ENCODE measurements around the gene FBXW7.

FBXW7 gene

GRCh38 chr4:152334931-152335330 lies 201.0 kb downstream of the FBXW7 start:
- DNase-seq (ENCODE audit: low spot score), result no peak

DNA sequence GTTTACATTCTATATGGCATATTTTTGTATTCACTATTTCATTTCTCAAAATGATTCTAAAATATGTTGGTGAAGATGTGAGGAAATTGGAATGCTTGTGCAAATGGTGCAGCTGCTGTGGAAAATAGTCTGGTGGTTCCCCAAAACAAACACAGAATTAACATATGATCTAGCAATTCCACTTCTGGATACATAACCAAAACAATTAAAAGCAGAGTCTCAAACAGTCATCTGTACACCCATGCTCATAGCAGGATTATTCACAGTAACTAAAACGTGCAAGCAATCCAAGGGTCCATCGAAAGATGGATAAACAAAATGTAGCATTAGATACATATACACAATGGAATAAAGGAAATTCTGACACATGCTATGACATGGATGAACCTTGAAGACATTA lies 204.8 kb downstream of the FBXW7 start:
- no peak for DNase-seq (ENCODE audit: low spot score)

DNA sequence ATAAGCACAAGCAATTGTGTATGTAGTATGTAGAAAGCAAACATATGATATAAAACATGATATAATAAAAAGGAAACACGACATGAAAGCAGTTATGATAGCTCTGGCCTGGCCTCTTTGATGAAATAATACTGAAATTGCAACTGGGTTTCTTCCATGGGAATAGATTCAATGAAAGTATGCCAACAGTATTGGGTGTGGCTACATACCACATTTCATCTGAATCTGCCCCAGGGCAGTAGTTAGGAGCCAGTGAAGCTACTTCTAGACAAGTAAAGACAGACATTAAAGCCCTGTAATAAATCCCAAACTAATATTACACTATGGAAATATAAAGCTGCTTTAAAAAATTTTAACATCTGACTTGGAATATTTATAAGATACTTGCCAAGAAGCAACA lies 207.3 kb downstream of the FBXW7 start:
- no peak for DNase-seq (ENCODE audit: low spot score)

DNA sequence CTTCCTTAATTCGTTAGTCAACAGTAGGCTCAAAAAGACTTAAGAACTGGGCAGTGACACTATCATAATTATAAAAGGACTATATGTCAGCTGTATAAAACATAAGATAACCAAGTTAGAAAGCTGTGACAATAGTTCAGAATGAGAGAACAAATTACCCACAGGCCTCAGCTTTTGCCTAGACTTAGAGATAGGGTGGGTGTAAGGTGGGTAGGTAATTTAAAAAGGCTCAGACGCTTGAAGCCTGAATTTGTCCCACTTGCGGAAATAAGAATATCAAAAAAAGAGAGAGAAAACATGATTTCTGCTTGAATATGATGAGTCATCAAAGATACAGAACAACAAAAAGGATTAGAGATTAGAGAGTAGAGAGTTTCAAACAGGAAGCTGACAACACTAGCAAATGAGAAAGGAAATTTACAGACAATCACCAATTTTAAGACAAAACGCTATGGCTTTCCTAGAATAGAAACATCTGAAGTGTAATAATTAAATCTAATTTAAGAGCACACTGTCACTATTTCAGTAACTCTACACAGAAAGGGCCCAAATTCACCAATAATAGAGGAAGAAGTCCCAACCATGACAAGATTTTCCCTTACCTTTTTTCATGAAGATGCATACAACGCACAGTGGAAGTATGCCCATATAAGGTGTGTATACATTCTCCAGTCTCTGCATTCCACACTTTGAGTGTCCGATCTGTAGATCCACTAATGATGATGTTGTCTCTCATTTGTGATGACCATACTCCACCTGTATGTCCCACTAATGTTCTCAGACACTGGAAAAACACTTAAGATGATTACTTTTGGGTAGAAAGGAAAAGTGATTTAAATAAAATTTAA lies 208.1 kb downstream of the FBXW7 start:
- no peak for DNase-seq (ENCODE audit: low spot score)

DNA sequence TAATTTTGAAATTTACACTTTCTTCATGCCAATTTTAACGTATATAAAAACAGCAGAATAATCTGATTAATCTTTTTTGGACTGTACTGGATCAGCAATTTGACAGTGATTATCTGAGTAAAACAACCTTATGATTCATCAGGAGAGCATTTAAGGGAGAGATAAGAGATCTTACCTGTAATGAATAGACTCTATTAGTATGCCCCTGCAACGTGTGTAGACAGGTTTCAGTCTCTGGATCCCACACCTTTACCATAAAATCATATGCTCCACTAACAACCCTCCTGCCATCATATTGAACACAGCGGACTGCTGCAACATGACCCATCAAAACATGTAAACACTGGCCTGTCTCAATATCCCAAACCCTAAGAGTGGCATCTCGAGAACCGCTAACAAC lies 210.1 kb downstream of the FBXW7 start:
- no peak for DNase-seq (ENCODE audit: low spot score)

DNA sequence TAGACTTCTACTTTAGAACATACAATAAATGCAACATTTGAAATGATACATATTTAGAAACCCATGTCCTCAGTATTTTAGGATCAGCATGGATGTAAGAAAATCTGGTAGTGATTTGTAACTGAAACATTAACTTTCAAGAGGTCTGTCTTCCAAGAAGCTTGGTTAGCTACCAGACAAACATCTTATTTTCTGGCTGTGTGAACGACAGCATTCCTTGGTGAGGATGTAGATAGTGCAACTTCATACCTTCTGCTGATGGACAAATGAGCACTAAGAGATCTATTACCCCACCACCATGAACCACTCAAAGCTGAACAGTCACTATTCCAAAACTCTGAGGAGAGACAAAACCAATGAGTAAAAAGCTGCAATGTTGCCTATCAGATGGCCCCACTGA lies 212.7 kb downstream of the FBXW7 start:
- DNase-seq (ENCODE audit: low spot score), result no peak

- DNase-seq (ENCODE audit: low spot score), result no peak
These were observed 213.2 kb downstream of the FBXW7 start for GRCh38 chr4:152322656-152323055.

DNA sequence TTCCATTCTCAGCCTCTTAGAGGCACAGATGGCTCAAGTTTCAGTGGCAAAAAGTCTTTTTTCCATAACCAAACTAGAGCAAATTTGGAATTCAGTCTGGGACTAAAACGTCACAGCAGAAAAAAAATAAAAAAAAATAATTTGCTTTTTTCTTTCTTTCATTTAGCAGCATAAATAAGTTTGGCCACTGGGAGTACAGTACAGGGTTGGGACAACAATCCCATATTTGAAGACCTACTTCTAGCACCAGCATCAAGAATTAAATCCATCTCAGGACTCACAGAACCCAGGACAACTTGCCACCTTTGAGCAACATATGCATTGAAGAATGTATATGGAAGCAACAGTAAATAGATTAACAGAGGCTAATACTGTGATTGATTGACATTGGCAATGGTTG lies 214.0 kb downstream of the FBXW7 start:
- DNase-seq (ENCODE audit: low spot score), result no peak

DNA sequence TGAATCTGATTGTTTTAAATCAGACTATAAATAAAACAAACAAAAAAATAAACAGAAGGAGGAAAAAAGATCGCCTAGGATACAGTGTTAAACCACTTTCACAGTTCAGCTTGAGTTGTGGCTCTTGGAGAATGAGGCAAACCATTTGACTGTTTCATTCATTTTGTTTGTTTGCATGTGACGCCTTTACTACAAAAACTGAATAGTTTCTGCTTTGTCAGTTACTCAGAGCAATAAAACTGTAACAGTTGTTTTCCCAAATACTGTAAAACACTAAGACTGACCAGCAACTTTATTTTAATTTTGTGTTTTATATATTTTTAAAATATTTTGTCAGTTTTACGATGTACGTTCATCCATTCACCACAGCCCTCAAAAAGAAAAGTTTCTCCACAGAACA lies 214.5 kb downstream of the FBXW7 start:
- no peak for DNase-seq (ENCODE audit: low spot score)

DNA sequence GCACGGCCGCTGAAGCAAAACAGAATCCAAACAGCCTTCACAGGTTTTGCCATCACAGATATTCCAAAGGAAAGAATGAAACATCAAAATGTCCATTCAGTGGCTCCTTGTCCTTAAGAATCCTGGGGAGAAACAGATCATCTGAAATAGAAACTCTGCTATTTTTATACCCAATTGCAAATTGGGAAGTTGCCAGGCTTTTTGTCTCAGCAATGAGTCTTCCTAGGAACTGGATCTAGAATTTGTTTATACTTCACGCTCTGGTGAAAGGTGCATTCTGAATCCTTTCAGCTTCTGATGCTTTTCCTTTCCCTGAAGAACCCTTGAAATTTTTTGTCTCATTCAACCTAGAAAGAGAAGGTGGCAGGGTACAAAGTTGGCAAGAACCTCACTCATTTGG lies 218.9 kb downstream of the FBXW7 start:
- DNase-seq (ENCODE audit: low spot score), result no peak

DNA sequence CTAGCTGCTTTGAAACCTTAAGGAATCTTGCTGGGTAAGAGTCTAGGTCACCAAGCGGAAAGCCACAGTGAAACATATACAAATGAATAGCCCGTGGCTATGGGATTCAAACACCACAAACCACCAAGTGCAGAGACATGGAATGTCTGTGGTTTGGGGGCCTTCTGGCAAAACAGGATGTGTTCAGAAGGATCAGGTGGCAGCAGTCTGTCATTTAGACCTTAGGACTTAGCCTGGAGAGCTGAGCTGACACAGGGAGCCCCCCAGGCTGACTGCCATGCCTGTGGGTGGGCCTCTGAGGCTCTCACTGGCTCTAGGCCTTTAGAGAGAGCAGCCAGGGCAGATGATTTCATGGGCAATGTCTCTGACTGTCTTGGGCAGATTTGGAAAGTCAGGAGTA lies 225.6 kb downstream of the FBXW7 start:
- no peak for DNase-seq (ENCODE audit: low spot score)

DNA sequence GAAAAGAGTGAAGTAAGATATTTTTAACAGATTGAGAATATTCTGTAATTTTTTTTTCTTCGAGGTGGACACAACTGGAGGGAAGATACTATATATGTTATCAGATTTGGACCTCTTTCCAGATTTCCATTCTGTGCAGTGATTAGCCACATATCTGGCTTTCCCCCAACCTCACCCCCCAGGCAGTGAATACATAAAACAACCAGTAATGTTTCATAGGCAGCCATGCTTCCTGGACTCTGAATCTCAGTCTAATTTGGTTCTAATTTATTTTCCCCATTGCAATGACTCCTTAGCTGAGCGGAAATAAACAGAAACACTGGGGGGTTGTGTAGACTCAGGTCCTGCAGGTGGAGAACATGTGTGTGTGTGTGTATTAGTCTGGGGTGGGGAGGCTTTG lies 226.5 kb downstream of the FBXW7 start:
- DNase-seq (ENCODE audit: low spot score), result no peak

DNA sequence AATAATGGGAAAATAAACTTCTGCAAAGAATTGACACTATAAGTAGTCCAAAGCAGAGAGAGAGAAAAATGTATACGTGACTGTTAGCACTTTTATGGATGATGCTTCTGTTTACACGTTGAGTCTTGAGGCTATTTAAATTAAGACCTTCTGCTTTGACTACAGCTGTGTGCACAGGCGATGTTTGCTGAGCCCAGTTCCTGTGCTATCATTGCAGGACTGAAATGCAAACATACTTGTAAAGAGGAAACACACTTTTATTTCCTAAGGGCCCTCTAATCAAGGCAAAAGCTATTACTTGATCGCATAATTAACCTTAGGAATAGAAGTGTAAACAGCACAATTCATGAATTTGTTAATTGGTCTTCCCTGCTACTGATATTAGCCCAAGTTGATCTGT lies 226.9 kb downstream of the FBXW7 start:
- DNase-seq (ENCODE audit: low spot score), result no peak

DNA sequence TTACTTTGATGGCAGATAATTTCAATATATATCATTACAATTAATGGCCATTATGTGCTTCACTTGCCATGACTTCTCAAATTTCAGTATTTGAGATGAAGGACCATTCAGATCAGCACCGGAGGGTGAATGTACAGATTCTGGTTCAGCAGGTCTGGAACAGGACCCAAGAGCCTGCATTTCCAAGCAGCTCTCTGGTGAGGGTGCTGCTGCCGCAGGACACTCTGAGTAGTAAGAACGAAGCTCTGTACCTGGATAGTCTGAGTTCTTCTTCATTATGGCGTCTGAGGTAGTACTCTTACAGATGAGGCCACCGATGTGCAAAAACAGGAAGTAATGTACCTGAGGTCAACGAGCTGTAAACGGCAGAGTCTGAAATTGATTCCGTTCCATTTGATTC lies 228.2 kb downstream of the FBXW7 start:
- DNase-seq (ENCODE audit: low spot score), result no peak

DNA sequence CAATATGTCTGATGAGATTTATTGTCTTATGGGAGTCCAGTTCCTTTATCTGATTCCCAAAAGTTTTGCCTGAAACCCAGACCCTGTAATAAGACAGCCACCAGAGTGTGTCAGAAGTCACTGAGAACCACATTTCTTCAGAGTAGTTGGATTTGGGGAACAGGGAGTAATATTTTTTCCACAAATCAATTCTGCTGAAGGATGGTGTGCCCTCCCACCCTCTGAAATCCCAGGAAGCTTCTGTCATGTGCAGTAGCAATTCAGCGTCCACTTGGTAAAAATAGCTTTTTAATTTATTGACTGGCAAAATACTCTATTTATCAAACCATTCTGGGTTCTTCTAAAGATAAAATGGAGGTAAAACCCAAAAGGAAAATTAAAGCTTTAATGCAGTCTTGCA lies 229.4 kb downstream of the FBXW7 start:
- no peak for DNase-seq (ENCODE audit: low spot score)

- no peak for DNase-seq (ENCODE audit: low spot score)
These were observed 231.7 kb downstream of the FBXW7 start for GRCh38 chr4:152304220-152304619.

DNA sequence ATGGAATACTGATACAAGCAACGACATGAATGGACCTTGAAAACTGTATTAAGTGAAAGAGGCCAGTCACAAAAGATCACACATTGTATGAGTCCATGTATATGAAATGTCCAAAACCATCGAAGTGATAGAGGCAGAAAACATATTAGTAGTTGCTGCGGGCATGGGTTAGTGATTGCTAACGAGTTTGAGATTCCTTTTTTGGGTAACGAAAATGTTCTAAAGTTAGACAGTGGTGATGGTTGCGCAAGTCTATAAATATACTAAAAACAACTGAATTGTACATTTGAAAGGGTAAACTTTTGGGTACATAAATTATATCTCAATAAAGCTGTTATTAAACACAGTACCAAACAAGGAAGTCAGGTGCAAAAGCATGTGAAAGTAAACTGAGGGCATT lies 234.5 kb downstream of the FBXW7 start:
- no peak for DNase-seq (ENCODE audit: low spot score)

DNA sequence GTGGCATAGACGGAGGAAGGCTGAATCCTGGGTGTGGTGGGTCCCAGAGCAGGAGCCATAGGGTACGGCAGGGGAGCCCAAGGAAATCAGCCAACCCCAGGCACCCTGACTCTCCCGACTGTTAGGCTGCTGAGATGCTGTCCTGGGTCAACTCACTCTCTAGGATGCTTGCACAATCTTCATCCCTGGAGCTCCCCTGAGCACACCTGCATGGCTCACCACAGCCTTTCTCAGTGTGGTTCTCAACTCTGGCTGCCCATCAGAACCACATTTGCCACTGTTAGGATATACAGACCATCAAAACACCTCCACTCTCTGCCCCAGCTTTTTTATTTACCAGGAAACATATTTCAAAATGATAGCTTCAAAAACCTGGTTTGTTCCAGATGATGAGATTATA lies 236.3 kb downstream of the FBXW7 start:
- no peak for DNase-seq (ENCODE audit: low spot score)

DNA sequence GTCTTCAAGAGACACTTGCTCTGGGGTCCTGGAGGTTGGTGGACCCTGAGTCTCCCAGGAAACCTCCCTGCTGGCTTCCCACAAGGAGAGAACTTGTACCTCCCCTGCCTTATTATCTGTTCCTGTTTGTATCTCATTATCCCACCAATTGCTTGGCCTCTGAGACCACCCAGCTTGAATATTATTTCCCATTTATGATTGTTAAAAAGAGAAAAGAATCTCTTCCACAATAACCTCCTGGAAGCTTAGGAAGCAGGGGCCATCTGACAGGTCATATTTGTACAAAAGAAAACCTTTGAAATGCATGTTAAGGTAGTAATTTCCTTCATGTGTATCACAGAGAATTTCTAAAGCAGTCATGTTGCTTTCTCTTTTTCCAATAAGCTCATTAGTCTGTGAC lies 239.5 kb downstream of the FBXW7 start:
- DNase-seq (ENCODE audit: low spot score), result no peak

DNA sequence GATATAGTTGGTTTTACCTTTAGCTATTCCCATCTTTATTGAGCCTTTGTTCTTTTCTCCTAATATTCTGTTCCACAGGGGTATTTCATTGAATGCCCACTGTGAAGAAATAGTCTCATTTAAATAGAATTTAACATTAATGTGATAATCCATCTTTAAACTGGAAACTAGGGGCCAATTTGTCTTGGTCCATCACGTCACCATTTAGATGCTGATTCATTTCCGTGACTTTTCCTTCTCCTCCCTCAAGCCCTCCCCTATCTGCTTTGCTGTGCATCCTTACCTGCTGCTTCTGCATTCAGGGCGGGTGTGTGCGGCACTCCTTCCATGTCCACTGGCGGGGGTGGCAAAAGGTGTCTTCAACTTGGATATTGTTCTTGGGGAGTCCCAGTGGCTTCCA lies 241.1 kb downstream of the FBXW7 start:
- DNase-seq (ENCODE audit: low spot score), result no peak

DNA sequence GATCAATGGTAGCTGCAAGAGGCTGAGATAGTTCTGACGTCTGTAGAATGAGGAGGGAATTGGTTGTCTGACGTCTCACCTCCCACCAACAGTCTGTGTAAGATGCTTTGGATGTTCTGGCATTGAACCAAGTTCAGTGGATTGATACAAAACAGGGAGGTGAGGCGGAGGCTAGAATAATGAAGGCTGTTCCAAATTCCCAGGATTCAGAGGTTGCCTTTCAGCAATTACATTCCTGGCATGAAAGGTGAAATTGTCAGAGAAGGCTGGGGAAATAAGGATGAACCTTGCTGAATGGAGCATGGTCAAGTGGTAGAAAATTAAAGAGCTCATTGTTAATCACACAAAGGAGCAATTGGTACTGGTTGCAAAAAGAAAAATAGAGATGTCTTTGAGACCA lies 241.6 kb downstream of the FBXW7 start:
- no peak for DNase-seq (ENCODE audit: low spot score)

DNA sequence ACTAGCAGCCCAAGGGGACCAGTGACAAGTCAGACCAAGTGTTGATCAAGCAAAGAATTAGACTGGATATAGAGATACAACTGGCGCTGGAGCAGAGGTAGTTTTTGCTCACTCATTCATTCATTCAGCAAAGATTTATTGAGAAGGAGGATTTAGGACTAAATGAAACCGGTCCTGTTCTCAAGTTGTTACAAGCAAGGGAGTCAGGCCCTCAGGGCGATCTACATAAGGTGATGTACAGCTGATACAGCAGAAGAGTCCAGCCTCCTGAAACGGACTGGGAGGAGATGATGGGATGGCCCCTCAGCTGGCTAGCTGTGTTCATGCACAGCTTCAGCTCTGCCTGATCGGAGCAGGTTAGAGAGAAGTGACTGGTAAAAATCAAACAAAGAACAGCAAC lies 242.4 kb downstream of the FBXW7 start:
- no peak for DNase-seq (ENCODE audit: low spot score)

DNA sequence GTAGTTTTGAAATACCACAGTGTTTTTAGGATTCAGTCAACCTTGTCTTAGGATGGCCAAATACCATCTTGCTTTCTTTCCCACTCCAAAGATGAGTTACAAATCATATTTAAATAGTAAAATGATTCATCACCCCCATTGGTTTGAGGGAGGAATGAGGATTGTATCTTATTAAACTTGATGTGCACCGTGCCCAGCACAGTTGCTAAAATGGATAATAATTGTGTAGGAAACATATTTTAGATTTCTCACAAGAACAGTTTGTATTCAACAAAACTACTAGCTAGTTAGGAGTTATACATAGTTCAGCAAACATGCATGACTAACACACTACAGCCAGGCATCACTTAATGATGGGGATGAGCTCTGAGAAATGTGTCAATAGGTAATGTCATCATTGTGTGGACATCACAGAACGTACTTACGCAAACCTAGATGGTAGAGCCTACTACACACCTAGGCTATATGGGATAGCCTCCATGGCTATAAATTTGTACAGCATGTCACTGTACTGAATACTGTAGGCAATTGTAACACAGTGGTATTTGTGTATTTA lies 245.4 kb downstream of the FBXW7 start:
- DNase-seq (ENCODE audit: low spot score), result no peak

GRCh38 chr4:152289941-152290340 lies 246.0 kb downstream of the FBXW7 start:
- no peak for DNase-seq (ENCODE audit: low spot score)

All from SK-N-DZ (cell line).